Activated CD8-positive, alpha-beta T cell treated with anti-CD3 and anti-CD28 coated beads, Interleukin-2, amount 10 ng/mL, durations not matched to agents 7 days and 5 days (primary cell): ENCODE data around the gene MAP2K2. TPM values are rescaled to one million over a fixed set of nuclear protein-coding genes. Genes with fewer than 3 reads are reported as not detected.
"Not testable (repeated sequence)": the region's sequence is repeated elsewhere in the genome, so short reads cannot be mapped to it uniquely, and the experiment has no call there.

Source experiments
- ATAC-seq: fragments of 150-1000 bp; cut with Tn5 transposase; one replicate; pipeline ENCODE4 v1.10.0; 2021; ENCODE audit warnings: moderate library complexity
- CTCF ChIA-PET: fragments of 350-600 bp; sonication (Branson Sonifier 250); formaldehyde crosslinking; loops from one replicate; lab custom pipeline; 2021; ENCODE audit warnings: antibody characterized with exemption; lab: Charles Lee
- POLR2A ChIA-PET: fragments of 350-600 bp; sonication (Branson Sonifier 250); formaldehyde crosslinking; loops from one replicate; lab custom pipeline; 2021; ENCODE audit warnings: antibody characterized with exemption; lab: Charles Lee
- DNase-seq: peaks from one replicate; pipeline ENCODE4 v3.0.0-alpha.2; 2020
- H3K27ac Mint-ChIP-seq: one replicate; pipeline ENCODE4 v1.8.0; 2021; ENCODE audit warnings: mild to moderate bottlenecking, mixed read lengths
- H3K27me3 Mint-ChIP-seq: one replicate; pipeline ENCODE4 v1.8.0; 2021; ENCODE audit warnings: low read depth, mixed read lengths
- H3K36me3 Mint-ChIP-seq: one replicate; pipeline ENCODE4 v1.8.0; 2021; ENCODE audit warnings: low read depth, mixed read lengths
- H3K4me1 Mint-ChIP-seq: one replicate; pipeline ENCODE4 v1.8.0; 2021; ENCODE audit warnings: low read depth, mixed read lengths
- H3K4me3 Mint-ChIP-seq: one replicate; pipeline ENCODE4 v1.8.0; 2021; ENCODE audit warnings: mild to moderate bottlenecking, mixed read lengths
- H3K9me3 Mint-ChIP-seq: one replicate; pipeline ENCODE4 v1.8.0; 2022; ENCODE audit warnings: mixed read lengths; ENCODE audit not compliant: insufficient read depth
- total RNA-seq, 2 experiments: library from RNA; stranded (reverse); gene quantifications; one replicate each; pipeline ENCODE4 v1.2.3, GENCODE V29; 2021

Gene MAP2K2
- total RNA-seq = 100 to 1,000 TPM; 218 to 234 TPM

DNA sequence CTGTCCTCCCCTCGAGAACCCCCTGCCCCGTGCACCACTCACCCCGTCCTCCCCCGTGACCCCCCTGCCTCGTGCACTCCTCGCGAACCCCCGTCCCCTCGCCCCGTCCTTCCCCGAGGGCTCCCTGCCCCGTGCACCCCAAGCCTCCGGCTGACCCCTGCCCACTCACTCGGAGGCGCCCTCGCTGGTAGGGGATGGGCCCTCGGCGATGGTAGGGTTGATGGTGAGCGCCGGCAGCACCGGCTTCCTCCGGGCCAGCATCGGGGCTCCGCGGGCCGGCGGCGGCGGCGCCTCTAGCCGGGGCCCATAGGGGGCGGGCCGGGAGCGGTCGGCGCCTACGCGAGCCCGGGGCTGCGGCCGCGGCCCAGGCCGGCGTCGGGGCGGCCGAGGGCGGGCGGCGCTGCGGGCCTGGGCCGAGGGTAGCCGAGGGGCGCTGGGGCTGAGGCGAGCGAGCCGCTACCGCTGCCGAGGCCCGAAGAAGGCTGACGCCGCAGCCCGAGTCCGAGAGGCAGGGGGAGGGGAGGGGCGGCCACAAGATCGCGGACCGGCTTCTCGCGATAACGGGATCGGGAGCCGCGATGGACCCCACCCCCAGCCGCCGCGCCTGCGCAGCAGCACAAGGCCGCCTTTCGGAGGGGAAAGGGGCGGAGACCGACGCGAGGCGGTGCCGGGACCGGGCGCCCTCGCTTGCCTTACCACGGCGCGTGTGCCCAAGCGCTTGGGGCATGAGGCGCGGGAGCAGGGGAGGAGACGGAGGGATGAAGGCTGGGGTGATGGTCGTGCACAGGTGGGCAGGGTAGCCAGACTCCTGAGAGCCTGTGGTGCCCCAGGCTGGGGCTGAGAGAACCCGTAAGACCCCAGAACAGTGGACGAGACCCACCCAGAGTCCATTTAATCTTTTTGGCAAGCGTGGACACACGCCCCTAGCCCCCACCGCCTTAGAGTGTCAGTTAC lies at the start of gene MAP2K2:
Gene MAP2K2, minus strand, starts transcription at position 508 of the 954 bp plus-strand sequence. Its CDS starts 247 bp downstream, at position 261.
- DNase-seq (peak; percentile 96), ATAC-seq (peak; percentile 96)
- H3K36me3 Mint-ChIP-seq = peaks cover 14% of the 10 kb centered on the region
- ChIA-PET POLR2A (no interaction called here), CTCF (interaction anchor here (1.1 kb wide), 1 partner anchor 19 kb away, joined by 4 read pairs; no protein-coding TSS in a partner anchor)
- peak within 1 kb of the TSS; percentile 91 for H3K27ac Mint-ChIP-seq
- peaks cover 27% of the 10 kb centered on the region for H3K4me1 Mint-ChIP-seq
- no peaks in the 10 kb centered on the region for H3K9me3 Mint-ChIP-seq
- H3K4me3 Mint-ChIP-seq = peak within 1 kb of the TSS; percentile 89
- H3K27me3 Mint-ChIP-seq = no peaks in the 10 kb centered on the region

DNA sequence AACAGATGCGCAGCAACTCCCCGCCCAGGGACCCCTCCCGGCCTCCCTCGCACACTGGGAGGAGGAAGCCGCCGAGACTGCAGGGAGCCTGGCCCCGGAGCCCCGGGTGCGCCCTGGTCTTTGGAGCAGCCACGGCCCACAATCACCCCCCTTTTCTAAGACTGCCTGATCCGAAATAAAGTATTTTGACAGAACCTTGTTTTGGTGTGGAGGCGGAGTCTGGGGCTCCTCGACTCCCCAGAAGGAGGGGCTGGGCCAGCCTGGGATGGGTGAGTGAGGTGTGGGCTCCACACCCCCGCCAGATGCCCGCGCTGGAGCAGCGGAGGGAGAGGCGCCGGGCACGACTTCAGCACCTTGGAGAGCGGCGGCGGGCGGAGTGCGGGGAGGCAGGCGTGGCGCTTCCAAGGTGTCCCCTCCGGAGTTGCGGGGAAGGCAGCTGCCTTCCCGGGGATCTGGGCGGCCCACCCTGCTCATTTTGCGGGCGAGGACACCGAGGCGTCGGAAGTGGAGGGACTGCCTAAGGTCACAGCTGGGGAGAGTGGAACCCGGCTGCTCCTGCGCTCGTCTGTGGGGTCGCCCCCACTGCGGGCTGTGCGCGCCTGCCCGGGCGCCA lies 49.0 kb upstream of the MAP2K2 start:
- Mint-ChIP-seq H3K9me3 (no peaks in the 10 kb centered on the region), H3K4me3 (no peak overlapping the region), H3K27me3 (peaks cover 7% of the 10 kb centered on the region), H3K36me3 (peaks cover 2% of the 10 kb centered on the region), H3K27ac (no peak overlapping the region), H3K4me1 (peaks cover 3% of the 10 kb centered on the region)
- POLR2A ChIA-PET = no interaction called here
- CTCF ChIA-PET = interaction anchor here (1.0 kb wide), 1 partner anchor 33 kb away, joined by 5 read pairs; no protein-coding TSS in a partner anchor
- DNase-seq (peak; percentile 79), ATAC-seq (peak; percentile 93)

GRCh38 chr19:4171676-4172075 lies 47.8 kb upstream of the MAP2K2 start:
- Mint-ChIP-seq H3K27ac (no peak overlapping the region), H3K4me1 (peaks cover 3% of the 10 kb centered on the region), H3K9me3 (no peaks in the 10 kb centered on the region), H3K27me3 (peaks cover 7% of the 10 kb centered on the region), H3K4me3 (no peak overlapping the region), H3K36me3 (no peaks in the 10 kb centered on the region)
- ChIA-PET CTCF (no interaction called here), POLR2A (no interaction called here)
- DNase-seq = no peak
- ATAC-seq = no peak

GRCh38 chr19:4164262-4164661 lies 40.3 kb upstream of the MAP2K2 start:
- Mint-ChIP-seq H3K27me3 (no peaks in the 10 kb centered on the region), H3K36me3 (no peaks in the 10 kb centered on the region), H3K9me3 (no peaks in the 10 kb centered on the region), H3K27ac (no peak overlapping the region), H3K4me1 (no peaks in the 10 kb centered on the region), H3K4me3 (no peak overlapping the region)
- ChIA-PET POLR2A (no interaction called here), CTCF (interaction anchor here (2.7 kb wide), 1 partner anchor 24 kb away, joined by 11 read pairs; no protein-coding TSS in a partner anchor)
- ATAC-seq = no peak
- no peak for DNase-seq

- no peak overlapping the region for H3K4me3 Mint-ChIP-seq
- CTCF ChIA-PET = no interaction called here
- no peaks in the 10 kb centered on the region for H3K9me3 Mint-ChIP-seq
- H3K36me3 Mint-ChIP-seq = no peaks in the 10 kb centered on the region
- POLR2A ChIA-PET = no interaction called here
- ATAC-seq (no peak), DNase-seq (no peak)
- no peak overlapping the region for H3K27ac Mint-ChIP-seq
- no peaks in the 10 kb centered on the region for H3K27me3 Mint-ChIP-seq
- no peaks in the 10 kb centered on the region for H3K4me1 Mint-ChIP-seq
Measured at GRCh38 chr19:4161415-4162077, 37.6 kb upstream of the MAP2K2 start.

DNA sequence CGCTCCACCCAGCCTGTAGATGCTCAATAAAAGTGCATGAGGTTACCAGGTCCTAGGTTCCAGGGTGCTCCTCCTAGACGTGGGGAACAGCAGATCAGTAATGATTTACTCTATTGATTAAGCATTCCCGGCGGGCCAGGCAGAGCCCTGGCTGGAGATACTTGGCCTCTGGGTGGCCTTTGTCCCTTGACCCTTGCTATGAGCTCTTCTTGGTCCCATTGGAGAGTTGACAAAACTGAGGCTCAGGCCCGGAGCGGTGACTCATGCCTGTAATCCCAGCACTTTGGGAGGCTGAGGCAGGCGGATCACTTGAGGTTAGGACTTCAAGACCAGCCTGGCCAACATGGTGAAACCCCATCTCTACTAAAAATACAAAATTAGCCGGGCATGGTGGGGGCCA lies 34.0 kb upstream of the MAP2K2 start:
- CTCF ChIA-PET, H3K27me3 Mint-ChIP-seq, DNase-seq, H3K4me3 Mint-ChIP-seq, POLR2A ChIA-PET, H3K9me3 Mint-ChIP-seq, H3K4me1 Mint-ChIP-seq, ATAC-seq, H3K36me3 Mint-ChIP-seq, H3K27ac Mint-ChIP-seq: not testable (repeated sequence)

DNA sequence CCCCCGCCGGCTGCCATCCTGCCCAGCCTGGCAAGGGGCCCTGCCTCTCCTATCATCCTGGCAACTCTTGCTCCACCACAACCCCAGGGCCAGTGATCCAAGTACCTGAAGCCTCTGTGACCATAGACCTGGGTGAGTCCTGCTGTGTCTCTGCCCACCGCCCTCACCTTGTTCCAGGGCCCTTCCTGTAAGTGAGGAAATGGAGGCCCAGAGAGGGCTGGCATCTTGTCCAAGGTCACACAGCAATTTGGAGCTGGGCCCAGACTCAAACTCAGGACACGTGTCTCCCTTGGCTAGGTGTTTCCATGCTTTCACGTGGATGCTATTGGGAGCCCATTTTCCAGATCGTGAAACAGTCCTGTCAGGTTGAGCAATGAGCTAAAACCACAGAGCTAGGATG lies 33.2 kb upstream of the MAP2K2 start:
- no peak overlapping the region for H3K27ac Mint-ChIP-seq

DNA sequence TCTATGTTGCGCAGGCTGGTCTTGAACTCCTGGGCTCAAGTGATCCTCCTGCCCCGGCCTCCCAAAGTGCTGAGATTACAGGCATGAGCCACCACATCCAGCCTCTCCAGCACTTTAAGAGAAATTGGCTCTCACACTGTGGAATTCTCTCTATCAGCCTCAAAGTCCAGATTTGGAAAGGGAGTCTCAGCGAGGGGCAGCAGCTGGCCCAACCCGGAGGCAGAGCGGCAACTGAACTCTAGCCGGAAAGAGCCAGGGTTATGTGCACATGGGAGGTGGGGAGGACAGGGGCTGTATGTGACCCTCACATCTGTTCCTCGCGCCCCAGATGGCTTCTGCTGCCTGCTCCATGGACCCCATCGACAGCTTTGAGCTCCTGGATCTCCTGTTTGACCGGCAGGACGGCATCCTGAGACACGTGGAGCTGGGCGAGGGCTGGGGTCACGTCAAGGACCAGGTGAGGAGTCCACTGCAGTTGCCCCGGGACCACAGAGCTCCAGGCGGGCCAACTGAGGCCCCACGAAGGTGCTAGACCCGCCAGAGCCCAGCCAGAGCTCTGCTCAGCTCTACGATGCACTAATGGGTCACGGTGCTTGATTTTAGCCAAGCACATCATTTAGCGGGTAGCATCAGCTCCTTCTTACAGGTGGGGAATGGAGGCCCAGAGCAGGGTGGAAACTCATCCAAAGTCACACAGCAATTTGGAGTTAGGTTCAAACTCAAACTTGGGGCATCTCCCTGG lies 30.8 kb upstream of the MAP2K2 start:
- DNase-seq (no peak), ATAC-seq (no peak)
- Mint-ChIP-seq H3K27ac (no peak overlapping the region), H3K27me3 (no peaks in the 10 kb centered on the region), H3K9me3 (no peaks in the 10 kb centered on the region), H3K36me3 (no peaks in the 10 kb centered on the region), H3K4me3 (no peak overlapping the region), H3K4me1 (peaks cover 23% of the 10 kb centered on the region)
- ChIA-PET CTCF (interaction anchor here (3.3 kb wide), 1 partner anchor 14 kb away, joined by 20 read pairs; no protein-coding TSS in a partner anchor), POLR2A (interaction anchor here (0.6 kb wide), 1 partner anchor 85 kb away, joined by 3 read pairs; no protein-coding TSS in a partner anchor)

More for the DNA sequence above, 33.2 kb upstream of the MAP2K2 start:
- Mint-ChIP-seq H3K4me3 (no peak overlapping the region), H3K9me3 (no peaks in the 10 kb centered on the region), H3K4me1 (peaks cover 14% of the 10 kb centered on the region), H3K27me3 (no peaks in the 10 kb centered on the region), H3K36me3 (no peaks in the 10 kb centered on the region)
- CTCF ChIA-PET = no interaction called here
- no peak for ATAC-seq
- DNase-seq = no peak
- POLR2A ChIA-PET = no interaction called here

DNA sequence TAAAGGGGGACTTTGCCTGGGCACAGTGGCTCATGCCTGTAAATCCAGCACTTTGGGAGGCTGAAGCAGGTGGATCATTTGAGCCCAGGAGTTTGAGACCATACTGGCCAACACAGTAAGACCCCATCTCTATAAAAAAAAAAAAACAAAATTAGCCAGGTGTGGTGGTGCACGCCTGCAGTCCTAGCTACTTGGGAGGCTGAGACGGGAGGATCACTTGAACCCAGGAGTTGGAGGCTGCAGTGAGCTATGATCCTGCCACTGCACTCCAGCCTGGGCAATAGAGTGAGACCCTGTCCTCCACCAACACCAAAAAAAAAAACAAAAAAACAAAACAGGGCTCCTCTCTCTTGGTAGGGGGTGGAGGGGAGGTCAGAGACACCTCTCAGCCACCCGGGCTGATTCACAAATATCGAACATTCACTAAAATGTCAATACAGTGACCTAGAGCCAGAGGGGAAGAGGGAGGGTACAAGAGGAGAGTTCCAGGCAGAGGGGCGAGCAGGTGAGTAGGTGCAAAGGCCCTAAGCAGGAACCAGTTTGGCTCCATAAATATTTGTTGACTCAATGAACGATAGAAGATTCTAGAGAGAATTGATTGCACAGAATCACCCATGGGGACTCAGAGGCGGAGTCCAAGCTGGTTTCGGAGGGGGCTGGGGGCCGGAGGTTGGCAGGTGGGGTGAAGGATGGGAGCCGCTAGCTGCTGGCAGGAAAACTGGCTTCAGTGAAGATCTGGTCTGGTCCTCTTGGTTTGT lies 28.5 kb upstream of the MAP2K2 start:
- ATAC-seq (no peak), DNase-seq (no peak)
- no peak overlapping the region for H3K4me3 Mint-ChIP-seq
- no peaks in the 10 kb centered on the region for H3K9me3 Mint-ChIP-seq
- no peak overlapping the region for H3K27ac Mint-ChIP-seq
- no peaks in the 10 kb centered on the region for H3K36me3 Mint-ChIP-seq
- CTCF ChIA-PET = interaction anchor here (1.9 kb wide), 1 partner anchor 13 kb away, joined by 5 read pairs; no protein-coding TSS in a partner anchor
- H3K27me3 Mint-ChIP-seq = no peaks in the 10 kb centered on the region
- peaks cover 23% of the 10 kb centered on the region for H3K4me1 Mint-ChIP-seq
- POLR2A ChIA-PET = no interaction called here

GRCh38 chr19:4151623-4152022 lies 27.7 kb upstream of the MAP2K2 start:
- ChIA-PET POLR2A (no interaction called here), CTCF (interaction anchor here (1.9 kb wide), 1 partner anchor 12 kb away, joined by 5 read pairs; no protein-coding TSS in a partner anchor)
- H3K36me3 Mint-ChIP-seq = no peaks in the 10 kb centered on the region
- H3K27ac Mint-ChIP-seq = no peak overlapping the region
- no peak for DNase-seq
- peaks cover 23% of the 10 kb centered on the region for H3K4me1 Mint-ChIP-seq
- no peaks in the 10 kb centered on the region for H3K9me3 Mint-ChIP-seq
- ATAC-seq = no peak
- H3K27me3 Mint-ChIP-seq = no peaks in the 10 kb centered on the region
- H3K4me3 Mint-ChIP-seq = no peak overlapping the region
